ENCODE measurements around the gene PPARGC1A. TPM values are rescaled to one million over a fixed set of nuclear protein-coding genes. Genes with fewer than 3 reads are reported as not detected.

PPARGC1A gene
- total and polyA plus RNA-seq, 2 experiments from 2014 or later: 17.7 to 42.3 TPM

DNA sequence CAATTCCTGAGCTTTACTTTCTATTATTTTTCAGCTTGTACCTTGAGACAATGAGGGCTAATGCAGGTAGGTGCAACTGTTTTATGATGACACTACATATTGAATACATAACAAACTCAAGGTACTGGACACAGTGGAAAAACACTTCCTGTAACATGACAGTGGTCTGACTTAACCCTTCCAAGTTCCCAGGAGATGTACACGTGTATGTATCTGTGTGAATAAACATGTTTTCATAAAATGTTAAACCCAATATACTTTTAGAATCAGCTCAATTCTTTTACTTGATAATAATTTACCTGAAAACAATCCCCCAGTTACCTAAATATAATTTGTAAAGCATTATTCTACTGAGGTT is 1.2 kb upstream of the PPARGC1A start:
- TF ChIP-seq, protein P1, sequence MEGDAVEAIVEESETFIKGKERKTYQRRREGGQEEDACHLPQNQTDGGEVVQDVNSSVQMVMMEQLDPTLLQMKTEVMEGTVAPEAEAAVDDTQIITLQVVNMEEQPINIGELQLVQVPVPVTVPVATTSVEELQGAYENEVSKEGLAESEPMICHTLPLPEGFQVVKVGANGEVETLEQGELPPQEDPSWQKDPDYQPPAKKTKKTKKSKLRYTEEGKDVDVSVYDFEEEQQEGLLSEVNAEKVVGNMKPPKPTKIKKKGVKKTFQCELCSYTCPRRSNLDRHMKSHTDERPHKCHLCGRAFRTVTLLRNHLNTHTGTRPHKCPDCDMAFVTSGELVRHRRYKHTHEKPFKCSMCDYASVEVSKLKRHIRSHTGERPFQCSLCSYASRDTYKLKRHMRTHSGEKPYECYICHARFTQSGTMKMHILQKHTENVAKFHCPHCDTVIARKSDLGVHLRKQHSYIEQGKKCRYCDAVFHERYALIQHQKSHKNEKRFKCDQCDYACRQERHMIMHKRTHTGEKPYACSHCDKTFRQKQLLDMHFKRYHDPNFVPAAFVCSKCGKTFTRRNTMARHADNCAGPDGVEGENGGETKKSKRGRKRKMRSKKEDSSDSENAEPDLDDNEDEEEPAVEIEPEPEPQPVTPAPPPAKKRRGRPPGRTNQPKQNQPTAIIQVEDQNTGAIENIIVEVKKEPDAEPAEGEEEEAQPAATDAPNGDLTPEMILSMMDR (IDR thresholded peaks at IDR 0.05; ENCODE audit: low read depth, low read length): no peak
- DNase-seq (ENCODE audit: low read depth in 1 of 2, low spot score in 1 of 2): no peak
- no peaks in the 10 kb centered on the region for H3K27me3 ChIP-seq
- H3K9me3 ChIP-seq (ENCODE audit: low read depth): no peaks in the 10 kb centered on the region
- no peaks in the 10 kb centered on the region for H3K36me3 ChIP-seq
- H3K27ac ChIP-seq: peak overlapping the region; percentile 95
- peaks cover 39% of the 10 kb centered on the region for H3K4me1 ChIP-seq (ENCODE audit: low read depth)
- peak overlapping the region; percentile 63 for H3K4me3 ChIP-seq

DNA sequence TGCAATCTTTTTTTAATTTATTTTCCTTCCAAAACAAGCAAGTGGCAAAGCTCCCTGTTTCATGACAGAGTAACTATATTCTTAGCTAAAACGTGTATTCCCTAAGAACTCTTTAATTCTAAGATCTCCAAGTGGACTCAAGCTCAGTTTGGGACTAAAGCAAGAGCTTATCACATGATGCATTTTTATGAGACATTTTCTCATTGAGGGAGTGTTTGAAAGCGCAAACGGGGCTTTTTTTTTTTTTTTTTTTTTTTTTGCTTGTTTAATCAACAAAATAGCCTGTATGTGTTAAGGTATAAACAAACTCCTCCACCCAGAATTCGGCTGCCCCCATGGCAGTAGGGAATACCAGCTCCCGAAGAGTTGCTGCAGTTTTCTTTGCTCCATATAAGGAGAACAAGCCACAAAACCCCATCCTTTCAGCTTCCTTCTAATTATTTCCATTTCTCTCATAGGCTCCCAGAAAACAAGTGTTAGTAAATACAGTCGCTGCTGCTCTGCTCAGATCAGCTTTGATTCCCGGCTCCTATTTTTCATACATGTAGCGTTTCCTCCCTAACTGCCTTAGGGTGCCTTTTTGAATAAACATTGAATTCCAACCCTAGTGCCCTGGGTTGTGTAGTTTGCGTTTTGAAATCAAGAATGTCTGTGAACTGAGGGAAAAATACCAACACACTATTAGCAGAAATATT is 669 bp upstream of the PPARGC1A start:
- Histone ChIP-seq H3K27ac (peak overlapping the region; percentile 95), H3K4me1 (ENCODE audit: low read depth) (peaks cover 41% of the 10 kb centered on the region), H3K36me3 (no peaks in the 10 kb centered on the region), H3K4me3 (peak overlapping the region; percentile 63), H3K27me3 (no peaks in the 10 kb centered on the region), H3K9me3 (ENCODE audit: low read depth) (no peaks in the 10 kb centered on the region)
- DNase-seq (ENCODE audit: low read depth in 1 of 2, low spot score in 1 of 2): peak; percentile 8 to 43
- TF ChIP-seq, protein P1 (IDR thresholded peaks at IDR 0.05; ENCODE audit: low read depth, low read length): no peak

DNA sequence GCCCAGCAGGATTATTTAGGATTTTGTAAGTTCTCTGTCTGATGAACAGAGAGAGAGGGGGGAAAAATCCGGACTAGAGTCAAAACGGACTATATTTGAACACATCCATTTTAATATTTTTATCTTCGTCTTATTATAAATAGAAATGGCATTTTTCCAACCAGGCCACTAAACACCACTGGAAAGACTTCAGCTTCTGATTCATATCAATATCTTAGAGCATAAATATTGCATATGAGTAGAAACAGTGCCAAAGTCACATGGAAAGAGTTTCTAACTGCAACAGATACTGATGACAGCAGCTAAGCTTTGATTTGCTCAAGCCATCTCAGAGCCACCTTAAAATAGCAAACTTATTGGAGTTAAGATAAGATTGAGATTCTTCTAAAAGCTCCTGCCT is 456 bp downstream of the PPARGC1A start:
- no peak for DNase-seq (ENCODE audit: low read depth in 1 of 2, low spot score in 1 of 2)
- TF ChIP-seq, protein P1 (IDR thresholded peaks at IDR 0.05; ENCODE audit: low read depth, low read length): no peak
- Histone ChIP-seq H3K9me3 (ENCODE audit: low read depth) (no peaks in the 10 kb centered on the region), H3K4me3 (peak overlapping the region; percentile 63), H3K27ac (peak overlapping the region; percentile 95), H3K36me3 (peaks cover 1% of the 10 kb centered on the region), H3K4me1 (ENCODE audit: low read depth) (peaks cover 41% of the 10 kb centered on the region), H3K27me3 (no peaks in the 10 kb centered on the region)

DNA sequence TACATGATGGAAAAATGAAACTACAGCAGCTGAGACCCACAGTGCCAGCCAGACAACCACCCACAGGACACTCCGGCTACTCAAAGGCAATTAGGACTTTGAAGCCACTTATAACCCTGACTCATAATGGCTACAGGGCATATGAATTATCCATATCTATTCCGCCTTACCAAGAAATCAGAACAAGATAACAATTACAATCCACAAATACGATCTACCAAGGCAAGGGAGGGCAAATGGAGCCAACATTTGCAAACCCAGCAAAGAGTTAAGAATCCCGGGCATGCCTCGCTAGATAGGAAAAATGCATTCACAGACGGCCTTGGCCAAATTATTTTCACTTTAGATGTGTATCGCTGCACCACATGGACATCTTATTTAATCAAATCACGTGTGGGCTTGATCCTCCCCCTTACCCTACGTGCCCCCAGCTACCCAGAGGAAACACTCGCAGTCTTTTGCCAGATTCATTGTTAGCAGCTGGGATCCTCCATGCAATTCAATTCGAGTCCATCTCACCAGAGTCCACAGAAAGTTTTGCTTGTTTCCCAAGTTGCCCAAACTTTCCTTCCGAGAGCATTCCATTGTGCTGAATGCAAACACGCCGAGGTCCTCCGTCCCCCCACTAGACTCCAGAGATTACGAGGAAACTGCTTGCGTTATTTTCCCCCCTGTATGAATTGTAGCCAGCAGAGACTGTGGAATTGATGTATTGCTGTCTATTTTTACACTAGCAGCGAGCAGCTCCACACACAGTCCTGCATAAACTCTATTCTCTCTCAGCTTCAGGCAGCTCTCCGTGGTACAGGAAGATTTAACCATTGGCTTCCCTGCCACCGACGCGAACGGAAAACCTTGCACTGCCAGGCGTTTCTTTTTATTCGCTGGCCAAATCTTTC is 1.2 kb downstream of the PPARGC1A start:
- Histone ChIP-seq H3K4me3 (peak overlapping the region; percentile 63), H3K9me3 (ENCODE audit: low read depth) (no peaks in the 10 kb centered on the region), H3K4me1 (ENCODE audit: low read depth) (peaks cover 41% of the 10 kb centered on the region), H3K27ac (peak overlapping the region; percentile 95), H3K36me3 (peaks cover 8% of the 10 kb centered on the region), H3K27me3 (no peaks in the 10 kb centered on the region)
- peak; percentile 71 to 83 for DNase-seq (ENCODE audit: low read depth in 1 of 2, low spot score in 1 of 2)
- TF ChIP-seq, protein P1 (IDR thresholded peaks at IDR 0.05; ENCODE audit: low read depth, low read length): no peak

GRCh38 chr4:23887989-23888388 is 1.9 kb downstream of the PPARGC1A start:
- Histone ChIP-seq H3K4me1 (ENCODE audit: low read depth) (peaks cover 45% of the 10 kb centered on the region), H3K36me3 (peaks cover 13% of the 10 kb centered on the region), H3K27me3 (no peaks in the 10 kb centered on the region), H3K4me3 (peak overlapping the region; percentile 63), H3K27ac (peak overlapping the region; percentile 95), H3K9me3 (ENCODE audit: low read depth) (no peaks in the 10 kb centered on the region)
- no peak for DNase-seq (ENCODE audit: low read depth in 1 of 2, low spot score in 1 of 2)
- TF ChIP-seq, protein P1 (IDR thresholded peaks at IDR 0.05; ENCODE audit: low read depth, low read length): no peak
